Keratinocyte (primary cell): ENCODE results near the gene FOXI2. TPM values are rescaled to one million over a fixed set of nuclear protein-coding genes. Genes with fewer than 3 reads are reported as not detected.

Source experiments
- DNase-seq: peaks from one replicate; pipeline ENCODE4 v3.0.0-alpha.2; 2011; ENCODE audit warnings: low read depth, missing footprints, low spot score
- FAIRE-seq: peaks from 2 replicates; lab custom pipeline; 2011; peaks lifted over from hg19 to GRCh38; lab: Jason Lieb, UNC
- H2AFZ ChIP-seq: 2 replicates; pipeline ENCODE4 v1.6.0; 2012; ENCODE audit warnings: low read length, control low read depth, inconsistent platforms; ENCODE audit not compliant: control insufficient read depth
- H3K27ac ChIP-seq: 2 replicates; pipeline ENCODE4 v1.5.1; 2011; ENCODE audit warnings: low read length; ENCODE audit not compliant: control insufficient read depth, insufficient read depth
- H3K27me3 ChIP-seq: 3 replicates; pipeline ENCODE4 v1.6.0; 2011; ENCODE audit warnings: low read length; ENCODE audit not compliant: control insufficient read depth, insufficient read depth; ENCODE audit errors: extremely low read depth
- H3K36me3 ChIP-seq, 2 experiments: 2 replicates in 1 of 2; 3 replicates in 1 of 2; pipeline ENCODE4 v1.5.1; 2011; ENCODE audit warnings: low read length in 2 of 2, mild to moderate bottlenecking in 1 of 2; ENCODE audit not compliant: control insufficient read depth in 2 of 2, insufficient read depth in 2 of 2; ENCODE audit errors: extremely low read depth in 1 of 2
- H3K4me1 ChIP-seq: 3 replicates; pipeline ENCODE4 v1.5.1; 2011; ENCODE audit warnings: low read length; ENCODE audit not compliant: control insufficient read depth, insufficient read depth; ENCODE audit errors: extremely low read depth
- H3K4me2 ChIP-seq: 3 replicates; pipeline ENCODE4 v1.6.0; 2011; ENCODE audit warnings: low read depth, low read length; ENCODE audit not compliant: control insufficient read depth, insufficient read depth; ENCODE audit errors: extremely low read depth
- H3K4me3 ChIP-seq, 3 experiments: fragments of 200-600 bp in 1 of 3; sonication (generic) in 1 of 3; 2 replicates in 2 of 3; 3 replicates in 1 of 3; pipeline ENCODE4 v1.5.1; 2011 to 2016; ENCODE audit warnings: low read length in 3 of 3, mild to moderate bottlenecking in 3 of 3, control low read depth in 2 of 3, inconsistent platforms in 1 of 3, low read depth in 1 of 3, mixed read lengths in 1 of 3, mixed run types in 1 of 3, moderate library complexity in 1 of 3; ENCODE audit not compliant: control insufficient read depth in 2 of 3, insufficient read depth in 2 of 3; ENCODE audit errors: extremely low read depth in 1 of 3
- H3K79me2 ChIP-seq: 2 replicates; pipeline ENCODE4 v1.6.0; 2012; ENCODE audit warnings: low read length; ENCODE audit not compliant: control insufficient read depth, insufficient read depth
- H3K9ac ChIP-seq: 3 replicates; pipeline ENCODE4 v1.6.0; 2011; ENCODE audit warnings: low read length; ENCODE audit not compliant: control insufficient read depth, insufficient read depth; ENCODE audit errors: extremely low read depth
- H3K9me1 ChIP-seq: 3 replicates; pipeline ENCODE4 v1.6.0; 2011; ENCODE audit warnings: low read length; ENCODE audit not compliant: control insufficient read depth, insufficient read depth; ENCODE audit errors: extremely low read depth
- H3K9me3 ChIP-seq: 2 replicates; pipeline ENCODE4 v1.5.1; 2012; ENCODE audit warnings: low read depth, low read length; ENCODE audit not compliant: control insufficient read depth
- H4K20me1 ChIP-seq: 3 replicates; pipeline ENCODE4 v1.6.0; 2011; ENCODE audit warnings: low read length; ENCODE audit not compliant: control insufficient read depth, insufficient read depth; ENCODE audit errors: extremely low read depth
- CTCF ChIP-seq, 3 experiments: IDR thresholded peaks in 1 of 3; conservative IDR thresholded peaks in 1 of 3; optimal IDR thresholded peaks in 1 of 3; 2 replicates in 2 of 3; 3 replicates in 1 of 3; pipeline versions ENCODE3 to v1.5.1; 2011; ENCODE audit warnings: low read length in 3 of 3, mild to moderate bottlenecking in 3 of 3, moderate library complexity in 2 of 3, control low read depth in 1 of 3, inconsistent platforms in 1 of 3; ENCODE audit not compliant: insufficient read depth in 2 of 3; ENCODE audit errors: extremely low read depth in 1 of 3
- EZH2 ChIP-seq: IDR thresholded peaks from one replicate; pipeline ENCODE4 v1.6.1; 2012; ENCODE audit warnings: inconsistent platforms, mild to moderate bottlenecking, low read length, moderate library complexity
- dilution Hi-C: fragments of 300-500 bp; cut with MboI; formaldehyde crosslinking; loops from one replicate; pipeline ENCODE4 v1.7.0; 2020; ENCODE audit warnings: low sequenced_read_pairs; ENCODE audit not compliant: extremely low pct_ligation_motif_present
- polyA plus RNA-seq, 5 experiments: library from polyadenylated mRNA; depleted of rRNA in 3 of 5; stranded (reverse) in 3 of 5; stranded (forward) in 1 of 5; unstranded in 1 of 5; fragments of >200 nt; gene quantifications; 1 replicate in 1 of 5; 2 replicates in 3 of 5; 3 replicates in 1 of 5; pipeline versions ENCODE4 v1.2.1 to v1.2.3, GENCODE V29; 2011 to 2012; ENCODE audit warnings: missing spikeins in 2 of 5, low read depth in 1 of 5, low replicate concordance in 1 of 5

The FOXI2 gene
- polyA plus RNA-seq, 1 donor (not counting 4 experiments of a cell fraction or from before 2014, with no cell fraction given): not detected

DNA sequence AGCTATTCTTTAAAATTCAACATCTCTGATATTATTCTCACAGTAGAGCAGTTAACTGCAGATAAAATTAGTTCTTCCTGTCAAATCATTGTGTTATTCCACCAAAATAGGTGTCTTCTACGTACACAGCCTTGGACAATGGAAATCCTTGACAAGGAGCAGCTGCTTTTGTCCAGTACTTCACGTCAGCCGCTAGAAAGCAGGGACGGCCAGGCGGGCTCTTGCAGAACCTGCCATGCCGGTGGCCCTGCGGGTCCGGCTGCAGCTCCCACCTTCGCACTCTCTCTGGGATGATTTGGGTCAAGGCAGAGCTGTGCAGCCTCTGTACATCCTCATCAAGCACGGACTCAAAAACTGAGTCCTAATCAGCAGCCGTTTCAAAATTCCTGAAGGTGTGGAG, 2.2 kb upstream of the FOXI2 start:
- H3K4me1 ChIP-seq: peaks cover 3% of the 10 kb centered on the region
- dilution Hi-C loops: no loop called here
- no peak for DNase-seq

DNA sequence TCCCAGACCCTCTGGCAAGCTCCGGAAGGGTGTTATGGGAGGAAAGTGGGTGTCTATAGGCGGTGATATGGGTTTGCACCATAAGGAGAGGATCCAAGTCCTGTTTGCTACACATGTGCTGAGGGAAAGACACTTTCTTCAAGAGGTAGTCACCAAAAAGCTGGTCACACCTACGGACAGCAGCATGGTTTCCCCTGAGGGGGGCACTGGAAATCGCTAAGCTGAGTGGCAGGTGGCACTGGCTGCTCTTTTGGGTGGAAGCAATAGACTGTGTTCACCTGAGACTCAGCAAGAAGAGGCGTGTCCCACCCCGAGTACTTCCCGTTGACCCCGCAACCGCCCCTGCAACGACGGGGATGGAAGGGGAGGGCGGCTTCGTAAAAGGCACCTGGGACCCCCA, 1.8 kb upstream of the FOXI2 start:
- Histone ChIP-seq H3K4me2 (no peak overlapping the region), H3K9me3 (no peaks in the 10 kb centered on the region), H3K9ac (no peak overlapping the region), H3K9me1 (no peaks in the 10 kb centered on the region), H3K27me3 (peaks cover 50% of the 10 kb centered on the region), H3K4me1 (peaks cover 3% of the 10 kb centered on the region), H3K27ac (no peak overlapping the region), H2AFZ (no peak overlapping the region), H3K4me3 (no peak overlapping the region), H4K20me1 (no peaks in the 10 kb centered on the region), H3K36me3 (no peaks in the 10 kb centered on the region), H3K79me2 (no peaks in the 10 kb centered on the region)
- no peak for FAIRE-seq
- no peak for TF ChIP-seq CTCF (optimal IDR thresholded peaks at IDR 0.05 in 1 of 3, IDR thresholded peaks at IDR 0.05 in 1 of 3, conservative IDR thresholded peaks at IDR 0.05 in 1 of 3; ENCODE audit: extremely low read depth in 1 of 3, insufficient read depth in 2 of 3, low read length in 3 of 3)
- TF ChIP-seq EZH2: no peak
- DNase-seq: no peak
- dilution Hi-C loops: no loop called here

More for the DNA sequence above, 2.2 kb upstream of the FOXI2 start:
- FAIRE-seq: no peak
- Histone ChIP-seq H3K79me2 (no peaks in the 10 kb centered on the region), H2AFZ (no peak overlapping the region), H4K20me1 (no peaks in the 10 kb centered on the region), H3K27ac (no peak overlapping the region), H3K9me3 (no peaks in the 10 kb centered on the region), H3K4me2 (no peak overlapping the region), H3K36me3 (no peaks in the 10 kb centered on the region), H3K9me1 (no peaks in the 10 kb centered on the region), H3K9ac (no peak overlapping the region), H3K27me3 (peaks cover 50% of the 10 kb centered on the region), H3K4me3 (no peak overlapping the region)
- TF ChIP-seq CTCF (optimal IDR thresholded peaks at IDR 0.05 in 1 of 3, IDR thresholded peaks at IDR 0.05 in 1 of 3, conservative IDR thresholded peaks at IDR 0.05 in 1 of 3; ENCODE audit: extremely low read depth in 1 of 3, insufficient read depth in 2 of 3, low read length in 3 of 3): no peak
- TF ChIP-seq EZH2: no peak
